H1 (cell line): Measurements from ENCODE around the gene PDZD2. TPM values are rescaled to one million over a fixed set of nuclear protein-coding genes. Genes with fewer than 3 reads are reported as not detected.

Source experiments
- polyA plus RNA-seq, 7 experiments: library from polyadenylated mRNA; depleted of rRNA in 3 of 7; stranded (reverse) in 5 of 7; unstranded in 2 of 7; fragments of >200 nt in 5 of 7; fragments of 200-250 nt in 2 of 7; gene quantifications; 1 replicate in 5 of 7; 2 replicates in 1 of 7; 4 replicates in 1 of 7; pipeline versions ENCODE4 v1.2.1 to v1.2.3, GENCODE V29; 2011 to 2013; ENCODE audit warnings: missing spikeins in 2 of 7, mixed read lengths in 2 of 7
- total RNA-seq: library from RNA; stranded (reverse); fragmentation: NEBNext Ultra II Directional; extraction: Animal tissue kit (Norgen Biotek cat#: 25700); gene quantifications from 2 replicates; pipeline ENCODE4 v1.2.1, GENCODE V29; 2021
- TF ChIP-seq, protein P1 (sequence below): fragments of 300-600 bp; sonication (generic); IDR thresholded peaks from 2 replicates; pipeline ENCODE4 v1.7.1; 2012; ENCODE audit warnings: low read length, moderate library complexity, mild to moderate bottlenecking, inconsistent platforms; ENCODE audit not compliant: insufficient replicate concordance

PDZD2 gene
- total and polyA plus RNA-seq, 2 of the 8 experiments (the other 6 are each of a cell fraction or from before 2014, with no cell fraction given) = 1.2 to 6.8 TPM

DNA sequence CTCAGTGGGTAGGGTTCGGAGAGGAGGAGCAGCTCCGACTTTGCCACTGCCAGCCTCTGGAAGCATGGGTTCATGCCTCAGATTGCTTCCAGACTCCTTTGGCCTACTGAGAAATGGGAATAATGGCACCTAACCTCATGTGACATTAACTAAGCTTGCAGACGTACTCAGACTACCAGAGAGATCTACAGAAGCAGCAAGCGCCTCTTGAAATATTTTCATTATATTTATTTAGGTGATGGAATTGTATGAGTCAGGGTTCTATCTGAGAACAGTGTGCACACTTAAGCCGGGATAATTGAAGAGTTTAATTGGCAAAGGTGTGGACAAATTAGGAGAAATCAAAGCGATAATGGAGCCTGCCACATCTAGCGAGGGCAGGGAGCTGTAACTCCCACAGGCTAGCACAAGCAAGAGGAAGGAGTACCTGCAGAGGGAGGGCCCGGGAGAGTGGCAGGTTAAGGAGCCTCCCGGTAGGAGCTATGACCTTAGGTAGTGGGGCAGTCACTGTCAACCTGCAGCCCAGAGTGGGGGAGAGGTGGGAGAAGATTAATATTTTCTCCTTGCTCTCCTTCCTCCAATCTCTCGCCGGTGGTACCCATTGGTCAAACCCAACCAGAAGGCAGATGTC, 12.2 kb upstream of the PDZD2 start (continued):
- TF ChIP-seq, protein P1, sequence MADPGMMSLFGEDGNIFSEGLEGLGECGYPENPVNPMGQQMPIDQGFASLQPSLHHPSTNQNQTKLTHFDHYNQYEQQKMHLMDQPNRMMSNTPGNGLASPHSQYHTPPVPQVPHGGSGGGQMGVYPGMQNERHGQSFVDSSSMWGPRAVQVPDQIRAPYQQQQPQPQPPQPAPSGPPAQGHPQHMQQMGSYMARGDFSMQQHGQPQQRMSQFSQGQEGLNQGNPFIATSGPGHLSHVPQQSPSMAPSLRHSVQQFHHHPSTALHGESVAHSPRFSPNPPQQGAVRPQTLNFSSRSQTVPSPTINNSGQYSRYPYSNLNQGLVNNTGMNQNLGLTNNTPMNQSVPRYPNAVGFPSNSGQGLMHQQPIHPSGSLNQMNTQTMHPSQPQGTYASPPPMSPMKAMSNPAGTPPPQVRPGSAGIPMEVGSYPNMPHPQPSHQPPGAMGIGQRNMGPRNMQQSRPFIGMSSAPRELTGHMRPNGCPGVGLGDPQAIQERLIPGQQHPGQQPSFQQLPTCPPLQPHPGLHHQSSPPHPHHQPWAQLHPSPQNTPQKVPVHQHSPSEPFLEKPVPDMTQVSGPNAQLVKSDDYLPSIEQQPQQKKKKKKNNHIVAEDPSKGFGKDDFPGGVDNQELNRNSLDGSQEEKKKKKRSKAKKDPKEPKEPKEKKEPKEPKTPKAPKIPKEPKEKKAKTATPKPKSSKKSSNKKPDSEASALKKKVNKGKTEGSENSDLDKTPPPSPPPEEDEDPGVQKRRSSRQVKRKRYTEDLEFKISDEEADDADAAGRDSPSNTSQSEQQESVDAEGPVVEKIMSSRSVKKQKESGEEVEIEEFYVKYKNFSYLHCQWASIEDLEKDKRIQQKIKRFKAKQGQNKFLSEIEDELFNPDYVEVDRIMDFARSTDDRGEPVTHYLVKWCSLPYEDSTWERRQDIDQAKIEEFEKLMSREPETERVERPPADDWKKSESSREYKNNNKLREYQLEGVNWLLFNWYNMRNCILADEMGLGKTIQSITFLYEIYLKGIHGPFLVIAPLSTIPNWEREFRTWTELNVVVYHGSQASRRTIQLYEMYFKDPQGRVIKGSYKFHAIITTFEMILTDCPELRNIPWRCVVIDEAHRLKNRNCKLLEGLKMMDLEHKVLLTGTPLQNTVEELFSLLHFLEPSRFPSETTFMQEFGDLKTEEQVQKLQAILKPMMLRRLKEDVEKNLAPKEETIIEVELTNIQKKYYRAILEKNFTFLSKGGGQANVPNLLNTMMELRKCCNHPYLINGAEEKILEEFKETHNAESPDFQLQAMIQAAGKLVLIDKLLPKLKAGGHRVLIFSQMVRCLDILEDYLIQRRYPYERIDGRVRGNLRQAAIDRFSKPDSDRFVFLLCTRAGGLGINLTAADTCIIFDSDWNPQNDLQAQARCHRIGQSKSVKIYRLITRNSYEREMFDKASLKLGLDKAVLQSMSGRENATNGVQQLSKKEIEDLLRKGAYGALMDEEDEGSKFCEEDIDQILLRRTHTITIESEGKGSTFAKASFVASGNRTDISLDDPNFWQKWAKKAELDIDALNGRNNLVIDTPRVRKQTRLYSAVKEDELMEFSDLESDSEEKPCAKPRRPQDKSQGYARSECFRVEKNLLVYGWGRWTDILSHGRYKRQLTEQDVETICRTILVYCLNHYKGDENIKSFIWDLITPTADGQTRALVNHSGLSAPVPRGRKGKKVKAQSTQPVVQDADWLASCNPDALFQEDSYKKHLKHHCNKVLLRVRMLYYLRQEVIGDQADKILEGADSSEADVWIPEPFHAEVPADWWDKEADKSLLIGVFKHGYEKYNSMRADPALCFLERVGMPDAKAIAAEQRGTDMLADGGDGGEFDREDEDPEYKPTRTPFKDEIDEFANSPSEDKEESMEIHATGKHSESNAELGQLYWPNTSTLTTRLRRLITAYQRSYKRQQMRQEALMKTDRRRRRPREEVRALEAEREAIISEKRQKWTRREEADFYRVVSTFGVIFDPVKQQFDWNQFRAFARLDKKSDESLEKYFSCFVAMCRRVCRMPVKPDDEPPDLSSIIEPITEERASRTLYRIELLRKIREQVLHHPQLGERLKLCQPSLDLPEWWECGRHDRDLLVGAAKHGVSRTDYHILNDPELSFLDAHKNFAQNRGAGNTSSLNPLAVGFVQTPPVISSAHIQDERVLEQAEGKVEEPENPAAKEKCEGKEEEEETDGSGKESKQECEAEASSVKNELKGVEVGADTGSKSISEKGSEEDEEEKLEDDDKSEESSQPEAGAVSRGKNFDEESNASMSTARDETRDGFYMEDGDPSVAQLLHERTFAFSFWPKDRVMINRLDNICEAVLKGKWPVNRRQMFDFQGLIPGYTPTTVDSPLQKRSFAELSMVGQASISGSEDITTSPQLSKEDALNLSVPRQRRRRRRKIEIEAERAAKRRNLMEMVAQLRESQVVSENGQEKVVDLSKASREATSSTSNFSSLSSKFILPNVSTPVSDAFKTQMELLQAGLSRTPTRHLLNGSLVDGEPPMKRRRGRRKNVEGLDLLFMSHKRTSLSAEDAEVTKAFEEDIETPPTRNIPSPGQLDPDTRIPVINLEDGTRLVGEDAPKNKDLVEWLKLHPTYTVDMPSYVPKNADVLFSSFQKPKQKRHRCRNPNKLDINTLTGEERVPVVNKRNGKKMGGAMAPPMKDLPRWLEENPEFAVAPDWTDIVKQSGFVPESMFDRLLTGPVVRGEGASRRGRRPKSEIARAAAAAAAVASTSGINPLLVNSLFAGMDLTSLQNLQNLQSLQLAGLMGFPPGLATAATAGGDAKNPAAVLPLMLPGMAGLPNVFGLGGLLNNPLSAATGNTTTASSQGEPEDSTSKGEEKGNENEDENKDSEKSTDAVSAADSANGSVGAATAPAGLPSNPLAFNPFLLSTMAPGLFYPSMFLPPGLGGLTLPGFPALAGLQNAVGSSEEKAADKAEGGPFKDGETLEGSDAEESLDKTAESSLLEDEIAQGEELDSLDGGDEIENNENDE = no peak
